Measurements from ENCODE around the gene TLR5.

DNA sequence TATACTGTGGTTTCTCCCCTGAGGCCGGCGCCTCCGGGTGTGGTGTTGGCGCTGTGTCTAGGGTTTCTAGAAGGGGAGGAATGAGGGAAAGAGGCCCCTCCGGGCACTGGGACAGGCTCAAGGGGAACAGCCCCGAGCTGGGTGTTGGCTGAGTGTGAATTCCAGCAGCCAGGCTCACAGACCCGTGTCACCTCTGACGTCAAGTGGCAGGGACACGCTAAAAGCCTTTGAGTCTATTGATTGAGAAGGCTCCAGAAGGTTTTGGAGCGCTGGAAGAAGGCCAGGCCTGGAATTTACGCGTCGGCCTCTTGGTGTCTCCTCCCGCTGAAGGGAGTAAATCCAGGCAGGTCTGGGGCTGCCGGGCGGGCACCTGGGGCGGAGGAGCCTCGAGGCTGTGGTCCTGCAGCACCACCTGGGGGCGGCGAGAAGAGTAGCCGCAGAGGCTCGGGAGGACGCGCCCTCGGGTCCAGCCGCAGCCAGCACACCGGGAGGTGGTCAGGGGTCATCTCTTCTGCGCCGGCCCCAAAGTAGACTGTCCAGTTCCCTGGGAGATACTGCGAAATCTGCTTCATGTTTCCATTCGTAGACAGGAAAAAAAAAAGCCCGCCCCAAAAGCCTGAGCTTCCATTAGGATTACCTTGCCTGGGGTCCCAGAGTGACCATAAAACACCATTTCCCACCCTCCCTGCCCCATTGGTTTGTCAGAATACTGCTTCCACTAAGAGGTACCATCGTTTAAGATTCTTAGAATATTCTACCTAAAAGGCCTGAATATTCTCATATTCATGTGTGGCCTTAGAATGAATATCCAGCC is 61.7 kb downstream of the TLR5 start:
- TF ChIP-seq CTCF (IDR thresholded peaks at IDR 0.05) (peak; percentile 91 to 95 (median 93)), POLR2A (IDR thresholded peaks at IDR 0.05) (no peak), EP300 (IDR thresholded peaks at IDR 0.05) (no peak)
